Eye (tissue), 1 donor: Measurements from ENCODE around the gene CYP26C1.

Experiments
- DNase-seq: peaks from one replicate; pipeline ENCODE4 v3.0.0-alpha.2; 2015

Gene CYP26C1, protein sequence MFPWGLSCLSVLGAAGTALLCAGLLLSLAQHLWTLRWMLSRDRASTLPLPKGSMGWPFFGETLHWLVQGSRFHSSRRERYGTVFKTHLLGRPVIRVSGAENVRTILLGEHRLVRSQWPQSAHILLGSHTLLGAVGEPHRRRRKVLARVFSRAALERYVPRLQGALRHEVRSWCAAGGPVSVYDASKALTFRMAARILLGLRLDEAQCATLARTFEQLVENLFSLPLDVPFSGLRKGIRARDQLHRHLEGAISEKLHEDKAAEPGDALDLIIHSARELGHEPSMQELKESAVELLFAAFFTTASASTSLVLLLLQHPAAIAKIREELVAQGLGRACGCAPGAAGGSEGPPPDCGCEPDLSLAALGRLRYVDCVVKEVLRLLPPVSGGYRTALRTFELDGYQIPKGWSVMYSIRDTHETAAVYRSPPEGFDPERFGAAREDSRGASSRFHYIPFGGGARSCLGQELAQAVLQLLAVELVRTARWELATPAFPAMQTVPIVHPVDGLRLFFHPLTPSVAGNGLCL

DNA sequence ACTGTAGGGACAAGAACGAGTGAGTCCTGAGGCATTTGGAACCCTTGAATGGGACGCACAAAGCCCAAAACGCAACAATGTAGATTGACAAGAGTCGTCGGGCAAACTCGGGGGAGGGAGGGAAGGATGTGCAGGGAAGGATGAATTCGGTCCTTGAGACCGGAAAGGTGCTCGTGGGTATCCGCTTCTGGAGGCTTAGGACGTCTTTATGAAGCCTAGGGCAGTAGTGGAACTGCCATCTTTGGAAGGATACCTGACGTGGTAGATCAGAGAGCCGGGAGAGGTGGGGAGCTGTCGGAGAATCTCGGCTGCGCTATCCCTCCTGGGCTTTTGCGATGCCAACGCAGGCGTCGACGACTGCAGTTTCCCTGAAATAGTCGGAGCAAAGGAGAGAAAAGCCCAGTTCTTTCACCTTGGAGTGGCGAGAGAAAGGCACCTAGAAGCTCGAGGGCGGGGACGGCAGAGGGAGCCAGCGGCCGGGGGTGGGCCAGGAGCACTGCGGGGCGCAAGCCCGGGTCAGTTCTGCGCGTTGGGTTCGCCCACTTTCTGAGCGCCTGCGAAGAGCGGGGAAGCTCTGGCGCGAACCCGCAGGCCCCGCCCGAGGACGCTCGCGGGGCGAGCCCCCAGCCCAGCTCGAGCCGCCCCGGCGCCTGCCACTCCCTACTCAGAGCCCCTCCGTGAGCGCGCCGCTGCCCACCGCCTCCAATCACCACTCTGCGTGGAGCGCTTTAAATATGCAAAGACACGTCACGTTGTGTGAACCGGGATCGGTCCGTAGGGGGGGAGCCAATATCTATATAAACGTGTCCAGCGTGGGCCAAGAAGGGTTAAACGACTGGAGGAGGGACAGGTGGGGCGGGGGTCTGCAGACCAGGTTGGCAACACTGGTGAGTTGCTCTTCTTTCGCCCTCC lies at the start of gene CYP26C1:
Gene CYP26C1 (plus strand): TSS at position 824 of the 912 bp plus-strand sequence. CDS start 466 bp downstream, outside the sequence.
- no peak for DNase-seq

DNA sequence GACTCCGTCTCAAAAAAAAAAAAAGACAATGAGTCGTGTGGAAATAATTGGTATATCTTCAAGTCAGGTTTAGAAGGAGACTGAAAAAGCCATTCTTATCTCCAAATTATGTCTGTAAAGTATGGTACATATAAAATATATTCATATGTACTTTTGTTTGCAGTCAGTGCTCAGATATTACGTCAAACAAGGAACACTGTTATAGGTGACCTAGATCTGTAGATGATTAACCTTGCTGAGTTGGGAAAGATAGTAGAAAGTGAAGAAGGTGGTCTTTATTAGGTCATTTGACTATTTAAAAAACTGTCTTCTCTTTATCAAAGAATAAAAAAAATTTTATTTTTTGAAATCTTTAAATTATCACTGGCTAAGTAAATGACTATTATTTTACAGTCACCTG lies 44.9 kb upstream of the CYP26C1 start:
- no peak for DNase-seq

DNA sequence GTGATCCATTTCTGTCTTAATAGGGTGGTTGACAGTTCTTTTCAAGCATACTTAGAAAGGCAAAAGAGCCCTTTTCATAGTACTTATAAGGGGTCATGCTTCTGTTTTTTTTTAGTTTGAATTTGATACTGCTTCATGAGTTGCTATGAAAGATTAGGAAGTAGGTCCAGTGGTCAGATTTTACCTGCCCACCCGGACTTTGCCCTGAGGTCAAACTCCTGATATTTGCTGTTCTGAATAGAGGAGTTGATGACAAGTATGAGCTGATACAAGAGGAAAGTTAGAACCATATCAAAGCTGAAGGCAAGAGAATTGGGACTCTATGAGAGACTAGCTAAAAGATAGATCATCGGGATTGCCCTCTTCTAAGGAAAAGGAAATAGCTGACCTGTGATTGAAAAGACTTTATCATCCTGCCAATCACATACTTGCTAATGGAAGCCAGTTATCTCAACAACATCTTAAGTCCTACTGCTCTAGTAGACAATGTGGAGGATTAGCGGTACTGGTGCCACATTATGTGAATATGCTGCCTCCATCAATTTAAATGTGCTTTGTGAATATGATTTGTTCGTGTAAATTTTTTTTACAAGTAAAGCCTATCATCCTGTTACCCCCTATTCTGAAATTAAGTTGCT lies 37.5 kb upstream of the CYP26C1 start:
- no peak for DNase-seq

DNA sequence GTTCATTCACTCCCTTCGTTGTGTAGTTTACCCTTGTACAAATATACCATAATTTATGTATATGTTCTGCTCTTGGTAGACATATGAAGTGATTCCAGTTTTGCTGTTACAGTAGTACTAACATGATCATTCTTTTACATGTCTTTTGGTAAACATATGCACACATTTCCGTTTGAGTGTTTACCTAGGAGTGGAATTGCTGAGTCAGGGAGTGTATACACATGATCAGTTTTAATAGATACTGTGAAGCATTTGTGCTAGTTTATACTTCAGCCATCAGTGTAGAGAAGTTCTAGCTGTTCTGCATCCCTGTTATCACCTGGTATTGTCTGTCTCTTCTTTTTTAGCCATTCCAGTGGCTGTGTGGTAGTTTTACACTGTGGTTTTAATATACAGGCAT lies 34.5 kb upstream of the CYP26C1 start:
- no peak for DNase-seq

GRCh38 chr10:93027508-93027907 lies 33.1 kb upstream of the CYP26C1 start:
- DNase-seq = no peak

- no peak for DNase-seq
Observed at GRCh38 chr10:93028883-93029282, 31.7 kb upstream of the CYP26C1 start.

DNA sequence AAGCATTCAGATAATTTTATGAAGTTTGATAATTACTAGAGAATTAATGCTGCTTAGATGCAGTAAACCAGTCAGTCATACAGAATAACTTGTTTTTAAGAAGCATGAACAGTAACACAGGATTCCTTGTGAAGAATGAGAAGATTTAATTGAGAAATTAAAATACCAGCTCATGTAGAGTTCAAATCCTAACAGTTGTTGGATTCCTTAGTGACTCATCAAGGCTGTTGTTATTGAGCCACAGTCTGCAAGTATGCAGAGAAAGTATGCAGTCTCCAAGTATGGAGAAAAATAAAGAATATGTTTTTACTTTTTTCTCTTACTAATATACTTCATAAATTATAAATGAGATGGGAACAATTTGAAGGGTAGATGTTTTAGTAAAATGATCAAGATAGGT lies 30.2 kb upstream of the CYP26C1 start:
- DNase-seq = no peak

- DNase-seq = no peak
Observed at GRCh38 chr10:93032105-93032808, 28.3 kb upstream of the CYP26C1 start.

DNA sequence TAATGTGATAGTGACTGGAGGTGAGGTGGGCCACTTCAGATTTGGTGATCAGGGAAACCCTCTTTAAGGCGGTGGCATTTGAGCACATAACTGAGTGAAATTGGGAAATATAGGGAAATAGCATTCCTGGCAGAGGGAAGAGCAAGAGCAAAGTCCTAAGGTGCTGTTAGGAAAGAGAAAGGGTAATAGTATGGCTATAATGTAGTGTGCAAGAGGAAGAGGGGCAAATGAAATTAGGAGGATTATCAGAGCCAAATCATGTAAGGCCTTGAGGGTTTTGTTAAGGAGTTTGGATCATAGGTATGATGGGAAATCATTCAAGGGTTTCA lies 27.8 kb upstream of the CYP26C1 start:
- DNase-seq = no peak

GRCh38 chr10:93034426-93034825 lies 26.2 kb upstream of the CYP26C1 start:
- DNase-seq = no peak

DNA sequence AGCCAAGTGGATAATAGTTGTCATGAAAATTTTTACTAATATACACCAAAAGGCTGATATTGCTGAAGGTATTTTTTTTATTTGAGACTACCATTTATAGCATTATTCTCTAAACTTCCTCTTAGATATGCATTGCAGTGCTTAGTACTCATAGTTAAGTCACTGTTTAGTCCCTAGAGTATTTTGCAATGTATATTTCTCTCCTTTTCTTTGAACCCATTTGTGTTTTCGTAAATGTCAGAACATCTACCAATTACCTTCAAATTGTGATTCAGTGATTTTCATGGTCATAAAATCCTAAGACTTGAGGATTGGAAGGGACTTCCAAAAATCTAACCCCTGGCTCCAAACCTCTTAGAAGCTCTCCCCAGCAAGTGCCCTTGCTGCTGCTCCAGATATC lies 21.5 kb upstream of the CYP26C1 start:
- no peak for DNase-seq

GRCh38 chr10:93039721-93040120 lies 20.9 kb upstream of the CYP26C1 start:
- no peak for DNase-seq

- DNase-seq = no peak
Observed at GRCh38 chr10:93054486-93054885, 6.1 kb upstream of the CYP26C1 start.

DNA sequence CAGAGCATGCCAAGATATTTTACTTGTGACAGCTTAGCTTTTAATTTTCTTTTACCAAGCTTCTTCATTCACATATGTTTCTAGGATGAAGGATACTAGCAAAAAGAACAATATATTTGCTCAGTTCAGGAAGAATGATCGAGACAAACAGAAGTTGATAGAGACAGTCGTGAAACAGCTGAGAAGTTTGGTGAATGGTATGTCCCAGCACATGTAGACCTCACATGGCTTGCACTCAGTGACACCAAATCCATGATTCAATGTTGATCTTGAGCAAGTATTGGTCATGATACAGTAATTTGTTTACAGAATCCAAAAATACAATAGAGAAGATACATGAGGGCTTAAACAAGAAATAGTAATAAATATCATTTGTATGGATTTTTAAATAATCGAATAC lies 2.5 kb upstream of the CYP26C1 start:
- no peak for DNase-seq

- no peak for DNase-seq
Observed at GRCh38 chr10:93060887-93061593, 442 bp downstream of the CYP26C1 start.

- no peak for DNase-seq
Observed at GRCh38 chr10:93061594-93062513, 1.3 kb downstream of the CYP26C1 start.

- peak; percentile 79 for DNase-seq
Observed at GRCh38 chr10:93062514-93063143, 2.0 kb downstream of the CYP26C1 start.

DNA sequence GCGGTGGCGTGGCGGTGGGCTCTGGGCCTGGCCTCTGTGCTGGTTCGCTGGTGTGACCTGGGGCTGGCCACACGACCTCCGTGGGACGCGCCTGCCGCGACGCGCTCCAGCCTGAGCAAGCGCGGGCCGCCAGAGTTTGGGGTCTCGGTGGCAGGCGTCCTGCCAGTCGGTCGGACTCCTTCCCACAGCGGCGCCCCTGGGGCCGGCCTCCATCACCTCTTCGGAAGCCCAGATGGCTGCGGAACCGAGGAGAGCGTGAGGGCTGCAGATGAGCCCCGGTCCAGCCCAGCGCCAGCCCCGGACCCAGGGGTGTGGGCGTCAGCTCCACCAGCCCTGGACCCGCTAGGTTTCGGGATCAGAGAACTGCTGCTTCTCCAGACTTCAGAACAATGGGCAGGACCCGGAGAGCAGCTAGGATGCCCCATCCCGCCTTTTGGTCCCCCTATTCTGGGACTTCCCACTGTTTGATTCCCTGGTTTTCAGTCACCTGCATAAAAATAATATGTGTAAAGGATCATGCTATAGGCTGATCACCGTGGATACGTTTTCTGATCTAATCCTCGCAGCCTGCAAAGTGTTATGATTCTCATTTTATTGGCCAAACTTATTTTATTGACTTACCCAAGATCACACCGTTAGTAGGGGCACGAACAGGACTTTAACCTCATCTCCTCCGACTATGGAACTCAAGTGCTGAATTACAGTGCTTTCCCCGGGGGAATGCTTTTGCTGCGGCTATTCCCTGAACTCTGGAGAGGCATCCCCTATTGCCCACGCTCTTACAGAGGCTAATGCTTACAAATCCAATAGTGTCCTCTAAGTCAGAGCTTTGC lies 2.8 kb downstream of the CYP26C1 start:
- DNase-seq = no peak

DNA sequence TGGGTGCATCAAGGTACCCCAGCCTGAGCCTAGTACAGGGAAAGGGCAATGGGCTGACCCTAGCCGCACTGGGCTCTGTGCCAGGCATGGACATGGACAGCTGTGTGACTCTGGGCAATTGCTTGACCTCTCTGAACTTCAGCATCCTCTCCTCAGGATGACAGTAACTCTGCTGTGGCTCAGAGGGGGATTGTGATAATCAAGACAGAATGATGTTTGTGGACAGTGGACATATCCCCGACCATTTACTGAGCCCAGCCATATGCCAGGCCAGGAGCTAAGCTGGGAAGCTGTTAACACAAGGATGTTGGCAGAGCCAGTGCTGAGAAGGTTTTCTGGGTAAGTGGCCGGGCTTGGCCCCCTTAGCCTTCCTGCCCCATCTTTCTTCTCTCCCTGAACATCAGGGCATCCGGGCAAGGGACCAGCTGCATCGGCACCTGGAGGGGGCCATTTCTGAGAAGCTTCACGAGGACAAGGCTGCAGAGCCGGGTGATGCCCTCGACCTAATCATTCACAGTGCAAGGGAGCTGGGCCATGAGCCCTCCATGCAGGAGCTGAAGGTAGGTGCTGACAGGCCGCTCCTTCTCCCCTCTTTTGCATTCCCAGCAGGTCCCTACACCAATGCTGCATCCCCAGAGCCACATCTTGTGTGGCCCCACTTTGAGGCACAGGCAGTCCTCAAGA lies 3.5 kb downstream of the CYP26C1 start:
- no peak for DNase-seq
